SH-SY5Y (cell line): Measurements from ENCODE around the gene EPB41.

Experiments used
- GATA2 ChIP-seq: IDR thresholded peaks from 2 replicates; pipeline ENCODE4 v1.6.1; 2011; ENCODE audit warnings: mild to moderate bottlenecking, low read depth, low read length
- GATA3 ChIP-seq: IDR thresholded peaks from 2 replicates; pipeline ENCODE4 v1.6.1; 2011; ENCODE audit warnings: low read depth, mild to moderate bottlenecking, low read length, moderate library complexity

DNA sequence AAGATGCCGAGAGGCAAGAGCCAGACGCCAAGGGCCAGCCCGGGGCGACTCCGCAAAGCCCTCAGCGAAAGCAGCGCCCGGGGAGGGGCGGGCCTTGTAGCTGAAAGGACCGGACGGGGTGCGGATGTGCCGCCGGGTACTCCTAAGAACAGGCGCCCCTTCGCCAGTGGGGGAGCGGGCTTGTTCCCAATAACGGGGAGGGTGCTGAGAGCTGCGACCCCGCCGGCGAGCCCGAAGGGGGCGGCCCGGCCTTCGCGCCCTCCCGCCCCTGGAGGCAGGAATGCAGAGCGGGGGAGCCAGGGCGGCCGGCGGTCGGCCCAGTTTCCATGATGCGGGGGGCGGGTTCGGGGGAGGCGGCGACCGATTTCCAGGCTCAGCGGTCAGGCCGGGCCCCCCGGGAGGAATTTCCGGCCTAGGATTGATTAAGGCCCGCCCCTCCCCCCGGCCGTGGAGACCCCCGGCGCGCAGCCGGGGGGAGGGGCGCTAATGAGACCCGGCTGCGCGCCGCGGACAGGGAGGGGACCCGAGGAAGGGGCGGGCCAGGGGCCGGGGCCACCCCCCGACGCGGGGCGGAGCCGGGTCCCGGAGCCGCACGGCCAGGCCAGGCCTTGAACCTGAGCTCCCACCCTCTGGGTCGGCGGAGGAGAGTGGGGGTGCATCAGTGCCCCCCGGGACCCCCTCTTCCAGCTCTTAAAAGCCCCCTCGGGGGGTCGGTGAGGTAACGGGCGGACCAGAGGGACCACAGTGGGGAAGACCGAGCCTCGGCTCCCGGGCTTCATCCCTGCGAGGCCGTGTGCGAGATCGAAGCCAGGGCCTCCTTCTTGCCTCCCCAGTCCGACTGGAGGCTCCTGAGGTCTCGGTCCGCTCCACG, 210.2 kb downstream of the EPB41 start:
- no peak for TF ChIP-seq GATA2
- TF ChIP-seq GATA3 = no peak
